Nasal cavity respiratory epithelium epithelial cell of viscerocranial mucosa (primary cell): ENCODE results near the gene AZI2. TPM values are rescaled to one million over a fixed set of nuclear protein-coding genes. Genes with fewer than 3 reads are reported as not detected.

ENCODE experiments used
- total RNA-seq: library from RNA; depleted of rRNA; stranded (reverse); fragments of >200 nt; gene quantifications from 2 replicates; pipeline ENCODE4 v1.2.3, GENCODE V29; 2014

Gene AZI2, protein sequence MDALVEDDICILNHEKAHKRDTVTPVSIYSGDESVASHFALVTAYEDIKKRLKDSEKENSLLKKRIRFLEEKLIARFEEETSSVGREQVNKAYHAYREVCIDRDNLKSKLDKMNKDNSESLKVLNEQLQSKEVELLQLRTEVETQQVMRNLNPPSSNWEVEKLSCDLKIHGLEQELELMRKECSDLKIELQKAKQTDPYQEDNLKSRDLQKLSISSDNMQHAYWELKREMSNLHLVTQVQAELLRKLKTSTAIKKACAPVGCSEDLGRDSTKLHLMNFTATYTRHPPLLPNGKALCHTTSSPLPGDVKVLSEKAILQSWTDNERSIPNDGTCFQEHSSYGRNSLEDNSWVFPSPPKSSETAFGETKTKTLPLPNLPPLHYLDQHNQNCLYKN
- 109 and 183 TPM in 2 replicates for total RNA-seq

GRCh38 chr3:28348629-28349468 lies at the start of gene AZI2, which contains the start of gene ZCWPW2:
Gene AZI2, minus strand, starts transcription at chr3:28348824. Its CDS starts 8,207 bp downstream, at chr3:28340617.
Gene ZCWPW2, plus strand, starts transcription at chr3:28348721. Its CDS starts 64,348 bp downstream, at chr3:28413069.

Other genes starting within 250 kb of the AZI2 start
- gene CMC1, start 107.2 kb downstream of the AZI2 start, total RNA-seq = 3.4 and 4.9 TPM in 2 replicates
- gene ZCWPW2, start 103 bp downstream of the AZI2 start, total RNA-seq = 0.34 and 0.78 TPM in 2 replicates